Glutamatergic neuron (in vitro differentiated cells): Measurements from ENCODE around the gene PLA2G7. TPM values are rescaled to one million over a fixed set of nuclear protein-coding genes. Genes with fewer than 3 reads are reported as not detected.
"Not testable (repeated sequence)": the region's sequence is repeated elsewhere in the genome, so short reads cannot be mapped to it uniquely, and the experiment has no call there.

Experiments used
- DNase-seq: peaks from one replicate; pipeline ENCODE4 v3.0.0; 2022
- H3K27ac Mint-ChIP-seq: one replicate; pipeline ENCODE4 v1.8.0; 2020; ENCODE audit warnings: mild to moderate bottlenecking, mixed read lengths, inconsistent platforms; ENCODE audit not compliant: unreplicated experiment
- H3K27me3 Mint-ChIP-seq: one replicate; pipeline ENCODE4 v1.8.0; 2020; ENCODE audit warnings: mild to moderate bottlenecking, moderate library complexity, mixed read lengths, inconsistent platforms; ENCODE audit not compliant: unreplicated experiment
- H3K36me3 Mint-ChIP-seq: one replicate; pipeline ENCODE4 v1.8.0; 2020; ENCODE audit warnings: mild to moderate bottlenecking, mixed read lengths, inconsistent platforms; ENCODE audit not compliant: unreplicated experiment
- H3K4me1 Mint-ChIP-seq: one replicate; pipeline ENCODE4 v1.8.0; 2020; ENCODE audit warnings: mild to moderate bottlenecking, low read depth, mixed read lengths, inconsistent platforms; ENCODE audit not compliant: unreplicated experiment
- H3K4me3 Mint-ChIP-seq: one replicate; pipeline ENCODE4 v1.8.0; 2020; ENCODE audit warnings: mild to moderate bottlenecking, mixed read lengths, inconsistent platforms; ENCODE audit not compliant: unreplicated experiment
- H3K9me3 Mint-ChIP-seq: one replicate; pipeline ENCODE4 v1.8.0; 2020; ENCODE audit warnings: mild to moderate bottlenecking, moderate library complexity, mixed read lengths, inconsistent platforms; ENCODE audit not compliant: unreplicated experiment
- CTCF ChIP-seq: fragments of 200-600 bp; sonication (generic); IDR thresholded peaks from one replicate; pipeline ENCODE4 v1.5.0; 2021; ENCODE audit not compliant: partially characterized antibody, unreplicated experiment
- total RNA-seq: library from RNA; stranded (reverse); fragmentation: NEBNext Ultra II Directional; extraction: Animal tissue kit (Norgen Biotek cat#: 25700); gene quantifications from one replicate; pipeline ENCODE4 v1.2.1, GENCODE V29; 2021; ENCODE audit not compliant: unreplicated experiment

PLA2G7 gene
- total RNA-seq, 1 donor from 2014 or later: 0.44 TPM

- no peaks in the 10 kb centered on the region for H3K36me3 Mint-ChIP-seq
- H3K27me3 Mint-ChIP-seq: peaks cover 5% of the 10 kb centered on the region
- H3K4me3 Mint-ChIP-seq: no peak overlapping the region
- DNase-seq: no peak
- H3K27ac Mint-ChIP-seq: no peak overlapping the region
- peaks cover 5% of the 10 kb centered on the region for H3K9me3 Mint-ChIP-seq
- no peaks in the 10 kb centered on the region for H3K4me1 Mint-ChIP-seq
- no peak for TF ChIP-seq CTCF
Measured at GRCh38 chr6:46776070-46776712, 41.0 kb upstream of the PLA2G7 start.

- H3K9me3 Mint-ChIP-seq, H3K36me3 Mint-ChIP-seq, H3K4me1 Mint-ChIP-seq, DNase-seq, H3K27ac Mint-ChIP-seq, H3K27me3 Mint-ChIP-seq, H3K4me3 Mint-ChIP-seq: not testable (repeated sequence)
Measured at GRCh38 chr6:46774736-46775135, 39.6 kb upstream of the PLA2G7 start.

DNA sequence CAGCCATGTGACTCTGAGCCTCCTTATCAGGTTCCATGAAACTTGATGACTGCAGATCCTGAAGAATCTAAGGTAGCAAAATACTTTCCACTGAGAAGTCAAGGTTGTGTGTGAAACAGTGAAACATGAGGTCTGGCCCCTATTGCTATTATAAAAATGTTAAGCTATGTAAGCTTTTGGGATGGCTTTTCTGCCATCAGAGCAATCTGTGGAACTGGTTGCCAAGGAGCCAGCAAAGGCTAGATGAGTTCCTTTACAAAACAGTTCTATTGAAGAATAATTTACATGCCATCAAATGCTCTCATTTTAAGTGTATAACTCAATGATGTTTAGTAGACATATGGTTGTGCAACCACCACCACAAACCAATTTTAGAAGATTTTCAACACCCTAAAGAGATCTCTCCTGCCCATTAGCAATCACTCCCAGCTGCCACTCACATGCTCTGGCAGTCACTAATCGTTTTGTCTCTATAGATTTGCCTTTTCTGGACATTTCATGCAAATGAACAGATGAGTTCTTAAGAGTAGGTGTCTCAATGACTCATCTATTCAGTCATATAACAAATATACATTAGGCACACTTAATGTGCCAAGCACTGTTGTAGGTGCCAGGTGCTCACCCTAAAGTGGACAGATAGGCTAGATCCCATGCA is 38.2 kb upstream of the PLA2G7 start:
- peaks cover 5% of the 10 kb centered on the region for H3K9me3 Mint-ChIP-seq
- H3K27ac Mint-ChIP-seq: no peak overlapping the region
- DNase-seq: no peak
- H3K27me3 Mint-ChIP-seq: peaks cover 5% of the 10 kb centered on the region
- H3K36me3 Mint-ChIP-seq: no peaks in the 10 kb centered on the region
- H3K4me1 Mint-ChIP-seq: no peaks in the 10 kb centered on the region
- H3K4me3 Mint-ChIP-seq: no peak overlapping the region
- no peak for TF ChIP-seq CTCF

DNA sequence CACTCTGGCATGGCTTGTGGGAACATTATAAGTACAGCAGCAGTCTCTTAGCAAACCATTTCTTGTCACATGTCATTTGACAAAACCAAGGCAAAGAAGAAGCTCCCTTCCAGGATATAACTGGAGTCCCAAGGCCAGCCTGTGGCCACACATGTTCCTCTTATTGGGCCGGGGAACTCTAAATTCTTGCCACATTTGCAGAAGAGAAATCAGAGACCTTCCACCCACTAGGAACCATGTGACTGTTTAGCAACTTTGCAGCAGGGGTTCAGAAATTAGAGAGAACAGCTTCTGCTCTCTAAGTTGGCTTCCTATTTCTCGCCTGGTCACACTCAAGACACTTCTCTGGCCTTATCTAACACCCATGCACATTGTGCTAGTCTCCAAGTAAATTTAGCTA is 37.6 kb upstream of the PLA2G7 start:
- no peak for TF ChIP-seq CTCF
- Mint-ChIP-seq H3K36me3 (no peaks in the 10 kb centered on the region), H3K9me3 (peaks cover 5% of the 10 kb centered on the region), H3K4me1 (no peaks in the 10 kb centered on the region), H3K27me3 (peaks cover 5% of the 10 kb centered on the region), H3K27ac (no peak overlapping the region), H3K4me3 (no peak overlapping the region)
- no peak for DNase-seq

- H3K4me3 Mint-ChIP-seq: no peak overlapping the region
- H3K9me3 Mint-ChIP-seq: peaks cover 5% of the 10 kb centered on the region
- H3K4me1 Mint-ChIP-seq: no peaks in the 10 kb centered on the region
- H3K36me3 Mint-ChIP-seq: no peaks in the 10 kb centered on the region
- H3K27me3 Mint-ChIP-seq: peaks cover 5% of the 10 kb centered on the region
- no peak for TF ChIP-seq CTCF
- no peak for DNase-seq
- H3K27ac Mint-ChIP-seq: no peak overlapping the region
Measured at GRCh38 chr6:46772016-46772415, 36.8 kb upstream of the PLA2G7 start.
